HK-2 (cell line): Measurements from ENCODE around the gene RALY.

Source experiments
- DNase-seq: peaks from one replicate; pipeline ENCODE4 v3.0.0-alpha.2; 2018; ENCODE audit not compliant: unreplicated experiment

The RALY gene

DNA sequence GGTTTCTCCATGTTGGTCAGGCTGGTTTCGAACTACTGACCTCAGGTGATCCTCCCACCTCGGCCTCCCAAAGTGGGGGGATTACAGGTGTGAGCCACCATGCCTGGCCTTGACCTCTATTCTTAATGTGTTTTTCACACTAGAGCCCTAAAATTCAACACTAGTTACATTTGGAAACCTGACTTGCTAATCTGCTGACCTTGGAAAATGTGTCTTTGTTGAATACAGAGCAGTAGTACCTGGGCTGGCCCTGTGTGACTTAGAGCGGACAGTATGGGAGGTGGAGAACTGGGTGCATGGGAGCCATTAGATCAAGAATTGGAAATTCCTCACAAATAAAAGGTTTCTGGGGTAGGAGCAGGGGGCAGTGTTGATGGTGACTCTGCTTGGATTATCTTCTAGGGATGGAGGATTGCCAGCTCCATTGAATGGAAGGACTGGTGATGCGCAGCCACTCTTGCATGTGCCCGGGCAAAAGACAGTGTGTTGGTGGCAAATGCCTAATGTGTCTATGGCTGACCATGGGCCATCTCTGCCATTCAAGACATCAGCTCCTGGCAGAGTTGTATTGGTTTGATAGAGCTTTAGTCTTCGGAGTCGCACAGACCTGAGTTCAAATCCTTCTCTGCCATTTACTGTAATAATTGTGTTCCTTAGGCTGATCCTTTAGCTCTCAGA, 53.4 kb downstream of the RALY start:
- DNase-seq: no peak

DNA sequence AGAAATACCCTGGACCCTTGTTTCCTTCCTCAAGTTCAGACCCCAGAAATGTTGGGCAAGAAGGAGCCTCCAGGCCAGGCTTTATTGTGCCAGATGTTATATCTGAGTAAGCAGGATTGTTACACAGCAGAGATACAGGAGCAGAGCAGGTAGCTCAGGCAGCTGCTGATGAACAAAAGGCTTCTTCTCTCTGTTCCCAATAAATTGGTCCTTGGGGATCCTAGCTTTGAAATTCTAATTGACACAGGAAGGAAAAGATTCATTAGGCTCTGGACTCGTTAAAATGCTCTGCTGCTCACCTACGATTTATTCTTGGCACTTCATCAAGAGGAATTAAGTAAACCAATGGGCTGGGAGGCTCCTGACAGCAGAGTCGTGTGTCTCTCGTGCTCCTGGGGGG, 54.2 kb downstream of the RALY start:
- DNase-seq: no peak

DNA sequence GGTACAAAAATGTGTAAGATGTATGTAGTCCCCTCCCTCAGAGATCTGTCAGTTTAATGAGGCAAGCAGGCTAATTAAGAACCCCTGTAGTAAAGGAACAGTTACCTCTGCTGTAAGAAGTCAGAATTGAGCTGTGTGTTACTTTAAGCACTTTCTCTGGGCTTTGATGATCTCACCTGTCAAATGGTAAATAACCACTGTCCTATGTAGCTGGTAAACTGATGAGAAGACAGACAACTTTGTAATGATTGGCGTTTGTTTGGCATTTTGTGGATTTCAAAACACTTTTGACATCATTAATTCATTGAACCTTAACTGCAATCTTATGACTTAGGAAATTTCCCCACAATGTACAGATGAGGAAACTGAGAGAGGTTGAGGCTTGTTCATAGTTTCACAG, 55.7 kb downstream of the RALY start:
- no peak for DNase-seq

DNA sequence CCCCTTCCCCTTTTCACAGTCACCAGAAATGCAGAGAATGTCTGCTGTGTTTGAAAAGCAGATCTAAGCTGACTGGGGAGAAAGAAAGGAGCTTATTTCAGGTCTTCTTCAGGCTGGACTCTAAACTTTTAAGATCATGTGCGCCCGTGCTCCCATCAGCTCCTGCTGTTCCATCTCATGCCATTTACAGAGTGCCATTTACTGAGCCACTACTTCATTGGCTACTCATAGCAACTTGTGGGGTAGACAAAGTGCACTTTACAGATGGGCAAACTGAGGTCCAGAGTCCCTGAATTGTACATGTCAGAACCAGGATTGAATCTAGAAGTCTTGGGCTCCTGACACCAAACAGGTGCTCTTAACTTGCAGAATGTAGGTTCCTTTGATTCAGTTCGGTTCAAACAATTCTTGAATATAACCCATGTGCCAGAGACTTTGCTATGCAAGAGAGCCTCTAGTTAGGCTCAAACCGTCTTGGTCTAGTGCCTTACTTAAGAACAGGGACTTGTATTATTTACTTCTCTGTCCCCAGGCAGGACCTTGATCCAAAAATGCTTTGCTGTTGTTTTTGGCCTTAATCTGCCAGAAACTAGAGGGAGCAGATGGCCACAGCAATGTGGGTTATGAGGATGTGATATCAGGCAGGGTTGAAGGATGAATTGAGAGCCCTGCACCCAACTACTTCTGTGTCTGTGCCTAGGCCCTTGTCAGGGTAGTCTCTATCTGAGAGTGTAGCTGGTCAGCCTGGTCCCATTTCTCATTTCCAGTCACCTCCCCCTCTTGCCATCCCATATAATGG, 56.4 kb downstream of the RALY start:
- DNase-seq: no peak

DNA sequence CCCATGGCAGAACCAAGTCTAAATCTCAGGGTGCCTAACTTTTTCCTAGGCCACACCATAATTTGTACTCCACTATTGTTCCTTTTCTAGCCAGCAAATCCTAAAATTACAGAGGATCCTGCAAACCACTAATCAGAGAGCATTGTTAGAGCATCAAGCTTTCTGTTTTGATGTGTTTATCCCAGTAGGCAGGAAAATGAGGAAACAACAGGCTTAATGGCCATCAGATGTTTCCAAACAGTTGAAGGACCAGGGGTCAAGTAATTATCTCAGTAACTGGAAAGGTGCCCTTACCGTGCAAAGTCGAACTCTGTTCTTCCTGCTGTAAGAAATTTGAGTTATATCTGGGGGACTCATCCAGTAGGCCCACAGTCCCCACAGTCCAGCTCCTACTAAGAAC, 58.7 kb downstream of the RALY start:
- DNase-seq: no peak

DNA sequence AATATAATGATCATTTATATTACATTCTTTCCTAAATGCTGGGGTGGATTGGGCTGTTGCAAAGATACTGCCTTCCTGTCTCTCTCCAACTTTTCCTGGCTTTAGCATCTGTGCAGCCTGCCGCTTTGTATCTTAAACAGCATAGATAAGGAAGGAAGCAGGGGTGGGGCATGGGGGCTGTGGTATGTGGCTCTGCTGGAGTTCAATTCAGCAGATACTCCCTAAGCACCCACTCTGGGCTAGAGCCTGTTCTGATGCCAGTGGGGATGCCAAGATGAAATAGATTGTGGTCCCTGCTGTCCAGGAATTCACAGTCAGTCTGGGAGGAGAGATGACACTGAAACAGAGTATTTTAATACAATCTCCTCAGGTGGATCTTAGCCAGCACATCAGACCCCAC, 61.6 kb downstream of the RALY start:
- DNase-seq: no peak

DNA sequence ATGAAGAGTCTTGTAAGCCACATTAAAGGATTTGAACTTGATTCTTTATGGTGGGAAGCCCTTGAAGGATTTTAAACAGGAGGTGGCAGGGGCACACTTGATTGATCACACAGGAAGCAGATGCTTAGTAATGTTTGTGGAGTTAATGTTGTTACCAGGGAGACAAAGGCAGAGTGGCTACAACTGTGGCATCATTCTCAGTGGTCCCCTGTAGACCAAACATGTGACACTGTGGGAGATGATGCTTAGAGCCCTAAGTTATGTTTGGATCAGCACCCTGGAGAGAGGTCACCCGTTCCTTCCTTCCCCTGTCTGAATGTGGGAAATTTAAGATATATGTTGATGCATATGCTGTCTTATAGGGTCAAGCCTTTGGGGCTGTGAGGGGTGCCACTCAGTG, 65.1 kb downstream of the RALY start:
- DNase-seq: no peak

DNA sequence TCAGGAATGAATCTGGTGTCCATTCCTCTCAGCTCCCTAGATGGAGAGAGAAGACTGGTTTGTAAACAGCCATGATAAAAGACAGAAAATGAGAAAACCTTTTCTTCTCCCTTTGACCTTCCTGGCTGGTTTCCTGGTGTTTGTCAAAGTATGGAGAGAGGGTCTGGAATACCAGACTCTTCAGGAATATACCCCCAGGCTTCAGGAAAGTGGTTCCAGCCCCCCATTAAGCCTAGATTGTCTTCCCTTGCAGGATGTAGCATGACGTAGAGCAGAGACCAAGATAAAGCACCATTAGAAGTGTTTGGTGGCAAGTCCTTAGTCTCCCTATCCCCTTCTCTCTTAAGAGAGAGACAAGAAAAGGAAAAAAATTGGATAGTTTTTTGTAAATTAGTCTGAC, 67.3 kb downstream of the RALY start:
- DNase-seq: no peak

DNA sequence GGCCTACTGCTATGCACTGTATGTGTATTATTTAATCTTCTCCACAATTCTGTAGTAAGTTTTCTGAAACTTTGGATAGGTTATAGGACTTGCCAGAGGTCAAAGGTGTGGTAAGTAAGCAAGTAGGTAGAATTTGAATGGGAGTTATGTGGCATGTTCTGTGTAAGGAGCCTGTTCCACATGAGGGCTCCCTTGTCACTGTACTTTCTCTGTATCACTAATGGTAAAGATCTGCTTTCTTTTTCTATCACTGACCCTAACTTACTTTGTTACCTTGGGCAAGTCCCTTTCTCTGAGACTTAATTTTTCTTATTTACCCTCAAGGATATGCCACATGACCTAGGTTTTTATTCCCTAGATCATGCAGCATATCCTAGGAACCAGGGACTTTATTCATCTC, 68.0 kb downstream of the RALY start:
- no peak for DNase-seq

DNA sequence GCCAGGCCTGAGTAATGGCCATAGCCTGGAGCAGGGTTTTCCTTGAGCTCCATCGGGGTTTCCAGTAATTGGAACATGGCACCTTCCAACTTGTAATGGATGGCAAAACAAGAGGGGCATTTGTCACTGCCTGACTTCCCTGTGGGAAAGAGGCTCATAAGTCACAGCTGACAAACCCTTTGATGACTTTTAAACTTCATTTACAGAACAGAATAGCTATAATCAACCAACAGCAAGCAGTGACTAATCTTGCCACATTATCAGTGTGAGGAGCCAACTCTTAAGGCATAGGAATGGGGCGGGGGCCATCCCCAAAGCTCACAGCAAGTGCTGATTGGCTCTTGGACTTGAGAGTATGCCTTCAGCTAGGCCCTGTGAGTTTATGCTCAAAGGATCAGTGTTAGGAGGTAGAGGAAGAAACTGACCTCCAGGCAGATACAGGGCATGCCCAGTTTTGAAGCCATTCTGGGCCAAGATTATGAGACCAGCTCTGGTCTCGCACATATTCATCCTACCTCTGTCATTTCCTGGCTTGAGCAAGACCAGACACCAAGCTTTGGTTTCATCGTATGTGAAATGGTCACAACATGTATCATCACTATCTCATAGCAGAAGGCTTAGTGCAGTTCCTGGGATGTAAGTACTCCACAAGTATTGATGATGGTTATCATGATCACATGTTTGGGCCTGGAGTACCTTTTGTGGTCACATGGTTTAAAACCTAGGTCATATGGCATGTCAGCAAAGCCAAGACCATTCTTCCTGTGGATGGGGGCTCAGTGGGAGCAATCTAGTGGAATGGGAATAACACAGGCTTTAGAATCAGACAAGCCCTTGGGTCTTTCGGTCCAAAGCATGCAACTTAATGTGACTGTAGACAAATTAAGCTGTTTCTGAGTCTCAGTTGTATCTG, 69.1 kb downstream of the RALY start:
- no peak for DNase-seq

DNA sequence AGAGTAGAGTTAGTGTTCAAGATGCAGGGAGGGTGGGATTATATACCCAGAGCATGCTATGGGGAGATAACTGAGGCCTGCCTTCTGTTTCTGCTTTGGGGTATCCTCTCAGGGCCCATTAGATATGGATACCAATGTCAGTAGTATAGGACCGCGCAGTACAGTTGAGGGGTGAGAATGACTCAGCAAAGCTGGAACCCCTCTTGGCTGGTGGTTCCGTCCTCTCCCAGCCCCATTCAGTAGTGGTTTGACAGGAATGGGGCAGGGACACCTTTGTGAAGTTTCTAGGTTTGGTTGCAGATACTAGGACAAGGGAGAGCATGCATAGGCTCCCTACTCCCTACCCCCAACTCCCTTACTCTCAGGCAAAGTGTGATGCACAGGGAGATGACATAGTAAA, 70.6 kb downstream of the RALY start:
- no peak for DNase-seq

DNA sequence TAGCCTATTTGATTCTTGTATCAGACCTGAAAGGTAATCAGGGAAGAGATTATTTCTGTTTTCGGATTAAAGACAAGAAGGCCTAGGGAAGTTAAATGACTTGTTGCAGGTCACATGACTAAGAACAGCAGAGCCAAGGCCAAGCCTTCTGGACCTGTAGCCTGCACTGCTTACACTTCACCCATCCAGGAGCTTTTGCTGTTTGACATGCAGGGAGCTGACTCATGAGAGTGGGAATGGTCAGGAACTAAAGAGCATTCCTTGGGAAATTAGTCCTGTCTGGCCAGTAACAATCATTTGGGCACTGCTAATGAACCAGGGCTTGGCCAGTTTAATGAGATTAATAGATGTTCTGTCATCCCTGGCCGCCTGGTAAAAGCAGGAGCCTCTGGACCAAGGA, 71.5 kb downstream of the RALY start:
- DNase-seq: no peak

DNA sequence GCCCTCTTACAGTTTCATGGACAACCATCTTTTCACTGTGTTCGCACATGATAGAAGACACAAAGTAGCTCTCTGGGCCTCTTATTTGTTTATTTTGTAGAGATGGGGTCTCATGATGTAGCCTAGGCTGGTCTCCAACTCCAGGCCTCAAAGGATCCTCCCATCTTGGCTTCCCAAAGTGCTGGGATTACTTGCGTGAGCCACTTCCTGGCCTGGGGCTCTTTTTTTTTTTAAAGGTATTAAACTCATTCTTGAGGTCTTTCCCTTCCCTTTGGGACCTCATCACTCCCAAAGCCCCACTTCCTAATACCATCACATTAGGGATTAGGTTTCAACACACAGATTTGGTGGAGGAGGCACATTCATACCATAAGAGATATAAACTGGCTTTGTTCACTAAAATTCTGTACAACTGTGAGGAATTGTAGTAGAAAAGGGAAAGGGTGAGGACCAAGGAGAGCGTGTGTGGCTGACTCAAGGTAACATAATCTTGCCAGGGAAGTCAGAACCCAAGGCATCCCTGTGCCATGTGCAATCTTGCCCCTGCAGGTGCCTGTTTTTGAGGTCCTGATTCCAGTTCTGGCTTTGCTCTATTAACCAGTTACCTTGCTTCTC, 72.9 kb downstream of the RALY start:
- no peak for DNase-seq

DNA sequence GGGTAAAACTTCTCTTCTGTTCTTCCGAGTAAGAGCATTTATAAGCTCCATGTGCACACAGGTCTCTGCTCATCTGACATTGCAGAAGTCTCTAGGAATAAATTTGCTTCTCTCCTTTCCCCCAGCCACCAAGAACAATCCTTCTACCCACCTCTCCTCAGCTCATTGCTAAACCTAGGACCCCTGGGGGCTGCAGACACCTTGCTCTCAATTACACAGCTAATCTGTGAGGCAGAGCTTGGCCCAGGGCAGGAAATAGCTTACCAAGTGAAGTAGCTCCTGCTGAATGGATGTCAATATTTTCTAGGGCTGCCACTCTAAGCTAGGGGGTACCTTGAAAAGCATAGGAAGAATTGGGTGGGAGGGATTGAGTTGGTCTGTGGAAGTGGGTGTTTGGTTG, 74.3 kb downstream of the RALY start:
- no peak for DNase-seq

DNA sequence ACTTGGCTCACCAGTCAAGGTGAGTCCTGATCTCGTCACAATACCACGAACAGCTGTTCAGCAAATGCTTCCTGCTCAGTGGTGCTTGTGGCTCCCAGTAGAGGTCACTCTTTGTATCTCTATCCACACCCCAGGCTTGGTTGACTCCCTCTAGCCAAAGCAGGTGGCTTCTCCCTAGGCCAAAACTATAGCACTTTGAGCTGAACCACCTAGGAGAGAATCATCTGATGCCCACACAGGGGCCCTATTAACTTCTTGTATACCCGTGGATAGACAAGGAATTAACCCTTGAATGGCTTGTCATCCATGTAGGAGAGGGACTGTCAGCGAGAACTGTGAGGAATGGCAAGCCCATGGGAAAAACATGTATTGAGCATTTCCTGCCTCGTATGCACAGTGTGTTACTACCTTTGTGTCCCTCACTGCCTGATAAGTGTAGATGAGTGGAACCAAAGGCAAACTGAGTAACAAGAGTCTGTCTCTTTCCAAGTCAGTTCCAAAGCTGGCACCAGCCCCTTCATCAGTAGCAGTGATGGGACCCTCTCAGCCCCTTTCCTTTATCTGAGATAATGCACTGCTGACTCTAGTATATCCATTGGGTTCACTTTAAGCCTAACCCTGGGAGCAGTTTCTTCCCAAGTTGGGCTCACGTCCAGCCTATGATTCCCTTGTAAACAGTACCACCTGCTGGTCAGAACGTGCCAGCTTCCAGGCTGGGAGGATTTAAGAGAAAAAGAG, 75.8 kb downstream of the RALY start:
- peak; percentile 69 for DNase-seq

DNA sequence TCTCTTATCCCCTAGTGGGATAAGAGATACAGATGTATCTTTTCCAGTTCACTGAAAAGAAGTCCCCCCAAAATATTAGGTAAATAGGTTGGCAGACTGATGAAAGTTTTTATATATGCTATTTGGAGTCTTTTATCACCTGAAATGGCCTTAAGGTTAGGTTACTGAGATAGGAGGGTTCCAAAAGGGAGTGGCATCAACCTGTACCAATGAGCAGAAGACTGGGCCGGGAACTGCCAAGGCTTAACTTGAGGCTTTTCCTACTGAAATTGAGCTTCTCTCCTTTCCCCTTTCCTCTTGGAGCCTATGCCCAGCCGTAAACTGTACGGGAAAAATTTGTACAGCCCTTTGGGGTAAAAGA, 76.3 kb downstream of the RALY start:
- DNase-seq: no peak

DNA sequence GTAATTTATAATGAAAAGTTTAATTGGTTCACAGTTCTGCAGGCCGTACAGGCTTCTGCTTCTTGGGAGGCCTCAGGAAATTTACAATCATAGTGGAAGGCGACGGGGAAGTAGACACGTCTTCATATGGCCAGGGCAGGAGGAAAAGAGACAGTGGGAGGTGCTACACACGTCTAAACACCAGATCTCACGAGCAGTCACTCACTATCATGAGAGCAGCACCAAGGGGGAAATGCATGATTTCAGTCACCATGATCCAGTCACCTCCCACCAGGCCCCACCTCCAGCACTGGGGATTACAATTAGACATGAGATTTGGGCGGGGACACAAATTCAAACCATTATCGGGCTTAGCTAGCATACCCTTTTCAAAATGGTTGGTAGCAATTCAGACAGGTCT, 77.1 kb downstream of the RALY start:
- no peak for DNase-seq

DNA sequence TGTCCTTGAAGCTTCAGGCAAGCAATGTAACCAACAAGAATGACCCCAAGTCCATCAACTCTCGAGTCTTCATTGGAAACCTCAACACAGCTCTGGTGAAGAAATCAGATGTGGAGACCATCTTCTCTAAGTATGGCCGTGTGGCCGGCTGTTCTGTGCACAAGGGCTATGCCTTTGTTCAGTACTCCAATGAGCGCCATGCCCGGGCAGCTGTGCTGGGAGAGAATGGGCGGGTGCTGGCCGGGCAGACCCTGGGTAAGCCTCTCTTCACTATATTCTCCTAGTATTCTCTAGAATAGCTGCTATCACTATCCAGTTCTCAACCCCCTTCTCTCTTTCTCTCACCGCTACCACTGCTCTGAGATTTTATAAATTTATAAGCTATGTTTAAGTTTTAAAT, 78.4 kb downstream of the RALY start:
- DNase-seq: no peak

DNA sequence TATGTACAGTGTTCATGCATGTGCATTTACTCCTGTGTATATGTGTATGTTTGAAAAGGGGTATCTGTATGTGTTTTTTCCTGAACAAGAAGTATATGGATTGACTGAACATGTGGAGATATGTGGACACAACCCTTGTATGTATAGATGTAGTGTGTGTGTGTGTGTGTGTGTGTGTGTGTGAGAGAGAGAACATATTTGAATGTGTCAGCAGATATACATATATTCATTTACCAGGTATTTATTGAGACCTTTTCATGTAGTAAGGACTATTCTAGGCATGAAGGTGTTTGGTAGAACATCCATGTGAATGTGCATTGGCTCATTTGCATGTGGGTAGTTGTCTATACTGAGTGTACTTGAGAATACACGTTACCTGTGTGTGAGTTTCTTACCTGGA, 79.1 kb downstream of the RALY start:
- DNase-seq: no peak

DNA sequence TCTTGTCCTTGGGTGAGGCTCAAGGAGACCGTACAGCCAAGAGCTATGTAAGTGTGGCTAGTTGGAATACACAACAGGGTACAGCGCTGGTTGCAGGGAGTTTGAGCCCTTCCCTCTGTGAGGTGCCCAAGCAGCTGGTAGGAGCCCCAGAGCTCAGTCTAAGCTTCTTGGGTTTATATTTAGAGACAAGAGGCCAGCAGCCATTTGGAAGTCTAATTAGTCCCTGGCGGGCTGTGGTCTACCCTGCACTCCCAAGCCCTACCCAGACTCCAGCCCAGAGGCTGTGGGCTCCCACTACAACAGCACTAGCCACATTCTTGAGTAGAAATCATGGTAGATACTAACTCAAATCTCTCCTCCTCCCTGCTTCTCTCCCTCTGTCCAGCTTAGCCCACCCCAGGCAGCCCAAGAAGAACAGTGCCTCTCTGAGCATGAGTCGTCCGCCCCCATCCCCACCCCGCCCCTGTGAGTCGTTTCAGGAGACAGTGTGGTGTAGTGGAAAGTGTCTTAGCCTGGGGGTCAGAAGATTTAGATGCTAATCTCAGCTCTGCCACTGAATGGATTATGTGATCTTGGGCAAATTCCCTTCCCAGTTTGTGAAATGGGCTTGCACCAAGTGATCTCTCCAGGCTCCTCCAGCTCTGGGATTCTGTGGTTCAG, 80.5 kb downstream of the RALY start:
- peak; percentile 42 for DNase-seq

DNA sequence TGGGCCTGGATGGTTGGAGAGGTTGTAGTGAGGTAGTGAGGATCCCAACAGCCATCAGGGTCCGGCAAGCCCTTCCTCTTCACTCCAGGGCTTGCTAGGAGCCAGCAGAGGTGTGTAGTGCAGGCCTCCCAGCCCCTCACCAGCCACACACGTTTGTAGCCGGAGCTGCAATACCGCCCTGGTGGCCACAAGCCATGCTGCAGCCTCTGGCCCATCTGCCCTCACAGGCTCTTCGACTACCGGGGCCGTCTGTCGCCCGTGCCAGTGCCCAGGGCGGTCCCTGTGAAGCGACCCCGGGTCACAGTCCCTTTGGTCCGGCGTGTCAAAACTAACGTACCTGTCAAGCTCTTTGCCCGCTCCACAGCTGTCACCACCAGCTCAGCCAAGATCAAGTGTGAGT, 81.9 kb downstream of the RALY start:
- DNase-seq: no peak
